ENCODE measurements around the gene RARA. TPM values are rescaled to one million over a fixed set of nuclear protein-coding genes. Genes with fewer than 3 reads are reported as not detected.

The RARA gene
- polyA plus RNA-seq: 47.0 TPM
- long read RNA-seq, donor 1, transcript RARA-202 (8 exons, 2,285 nt): major isoform, 6 of 16 reads
- long read RNA-seq, donor 1, partial matches to known transcripts: 10 of 16 reads
- long read RNA-seq, donor 1, other reads (novel, unspliced or antisense): 0 of 16 reads
- long read RNA-seq, donor 2, transcript RARA-202 (8 exons, 2,285 nt): major isoform, 7 of 30 reads
- long read RNA-seq, donor 2, partial matches to known transcripts: 18 of 30 reads
- long read RNA-seq, donor 2, other reads (novel, unspliced or antisense): 0 of 30 reads
- long read RNA-seq, donor 3: 0 reads
- long read RNA-seq, donor 4: 0 reads
- long read RNA-seq, donor 5, partial matches to known transcripts: 11 of 16 reads
- long read RNA-seq, donor 5, other reads (novel, unspliced or antisense): 0 of 16 reads
- long read RNA-seq, donor 6, transcript RARA-202 (8 exons, 2,285 nt): major isoform, 11 of 27 reads
- long read RNA-seq, donor 6, partial matches to known transcripts: 14 of 27 reads
- long read RNA-seq, donor 6, other reads (novel, unspliced or antisense): 0 of 27 reads
- long read RNA-seq, donor 7, partial matches to known transcripts: 6 of 7 reads
- long read RNA-seq, donor 7, other reads (novel, unspliced or antisense): 0 of 7 reads
- long read RNA-seq, donor 8, transcript RARA-202 (8 exons, 2,285 nt): major isoform, 13 of 36 reads
- long read RNA-seq, donor 8, partial matches to known transcripts: 21 of 36 reads
- long read RNA-seq, donor 8, other reads (novel, unspliced or antisense): 0 of 36 reads
- long read RNA-seq, donor 9, partial matches to known transcripts: 5 of 10 reads
- long read RNA-seq, donor 9, other reads (novel, unspliced or antisense): 0 of 10 reads
- long read RNA-seq, donor 10, transcript RARA-202 (8 exons, 2,285 nt): major isoform, 9 of 22 reads
- long read RNA-seq, donor 10, partial matches to known transcripts: 10 of 22 reads
- long read RNA-seq, donor 10, other reads (novel, unspliced or antisense): 0 of 22 reads
- long read RNA-seq, donor 11, partial matches to known transcripts: 5 of 10 reads
- long read RNA-seq, donor 11, other reads (novel, unspliced or antisense): 0 of 10 reads

GRCh38 chr17:40309031-40309948 is at the start of gene RARA:
Gene RARA (plus strand): TSS chr17:40309180. CDS start chr17:40331219, 22,039 bp downstream.
- H3K4me1 ChIP-seq (ENCODE audit: control insufficient read depth, insufficient read depth, low read length): peaks cover 58% of the 10 kb centered on the region
- no peaks in the 10 kb centered on the region for H3K9me3 ChIP-seq (ENCODE audit: control insufficient read depth, low read depth, low read length)
- peak; percentile 60 to 79 for DNase-seq
- no peaks in the 10 kb centered on the region for H3K36me3 ChIP-seq (ENCODE audit: control insufficient read depth, insufficient read depth, low read length)
- peak within 1 kb of the TSS; percentile 68 for H3K4me3 ChIP-seq (ENCODE audit: low read length)
- no peaks in the 10 kb centered on the region for H3K27me3 ChIP-seq (ENCODE audit: control insufficient read depth, insufficient read depth, low read length)
- H3K27ac ChIP-seq (ENCODE audit: low read length): peak within 1 kb of the TSS; percentile 73
- WGBS (ENCODE audit: insufficient coverage, low lambda C conversion rate): 0% methylated on average over 2 of the region's 20 CpGs

GRCh38 chr17:40259505-40259904 is 49.5 kb upstream of the RARA start:
- H3K36me3 ChIP-seq (ENCODE audit: control insufficient read depth, insufficient read depth, low read length): peaks cover 49% of the 10 kb centered on the region
- H3K4me1 ChIP-seq (ENCODE audit: control insufficient read depth, insufficient read depth, low read length): no peaks in the 10 kb centered on the region
- no peaks in the 10 kb centered on the region for H3K9me3 ChIP-seq (ENCODE audit: control insufficient read depth, low read depth, low read length)
- H3K27ac ChIP-seq (ENCODE audit: low read length): no peak overlapping the region
- H3K27me3 ChIP-seq (ENCODE audit: control insufficient read depth, insufficient read depth, low read length): no peaks in the 10 kb centered on the region
- H3K4me3 ChIP-seq (ENCODE audit: low read length): no peak overlapping the region
- DNase-seq: no peak
- whole genome bisulfite sequencing (ENCODE audit: insufficient coverage, low lambda C conversion rate): 60% methylated on average over 1 of the region's 2 CpGs

GRCh38 chr17:40260528-40260927 is 48.5 kb upstream of the RARA start:
- no peak overlapping the region for H3K4me3 ChIP-seq (ENCODE audit: low read length)
- DNase-seq: no peak
- H3K9me3 ChIP-seq (ENCODE audit: control insufficient read depth, low read depth, low read length): no peaks in the 10 kb centered on the region
- H3K27ac ChIP-seq (ENCODE audit: low read length): no peak overlapping the region
- no CpG with 5 or more reads among the region's 7 CpGs for WGBS (ENCODE audit: insufficient coverage, low lambda C conversion rate)
- H3K27me3 ChIP-seq (ENCODE audit: control insufficient read depth, insufficient read depth, low read length): no peaks in the 10 kb centered on the region
- H3K4me1 ChIP-seq (ENCODE audit: control insufficient read depth, insufficient read depth, low read length): no peaks in the 10 kb centered on the region
- peaks cover 59% of the 10 kb centered on the region for H3K36me3 ChIP-seq (ENCODE audit: control insufficient read depth, insufficient read depth, low read length)

GRCh38 chr17:40264458-40265185 is 44.4 kb upstream of the RARA start:
- Histone ChIP-seq H3K4me3 (ENCODE audit: low read length) (no peak overlapping the region), H3K36me3 (ENCODE audit: control insufficient read depth, insufficient read depth, low read length) (peaks cover 65% of the 10 kb centered on the region), H3K27me3 (ENCODE audit: control insufficient read depth, insufficient read depth, low read length) (no peaks in the 10 kb centered on the region), H3K27ac (ENCODE audit: low read length) (no peak overlapping the region), H3K9me3 (ENCODE audit: control insufficient read depth, low read depth, low read length) (no peaks in the 10 kb centered on the region), H3K4me1 (ENCODE audit: control insufficient read depth, insufficient read depth, low read length) (no peaks in the 10 kb centered on the region)
- no CpG with 5 or more reads among the region's 21 CpGs for WGBS (ENCODE audit: insufficient coverage, low lambda C conversion rate)
- no peak for DNase-seq

GRCh38 chr17:40265337-40265736 is 43.6 kb upstream of the RARA start:
- H3K4me1 ChIP-seq (ENCODE audit: control insufficient read depth, insufficient read depth, low read length): no peaks in the 10 kb centered on the region
- no peaks in the 10 kb centered on the region for H3K27me3 ChIP-seq (ENCODE audit: control insufficient read depth, insufficient read depth, low read length)
- no peak overlapping the region for H3K27ac ChIP-seq (ENCODE audit: low read length)
- no peak for DNase-seq
- no peaks in the 10 kb centered on the region for H3K9me3 ChIP-seq (ENCODE audit: control insufficient read depth, low read depth, low read length)
- H3K4me3 ChIP-seq (ENCODE audit: low read length): no peak overlapping the region
- WGBS (ENCODE audit: insufficient coverage, low lambda C conversion rate): 87% methylated on average over 4 of the region's 5 CpGs
- H3K36me3 ChIP-seq (ENCODE audit: control insufficient read depth, insufficient read depth, low read length): peaks cover 66% of the 10 kb centered on the region

GRCh38 chr17:40266882-40267281 is 42.1 kb upstream of the RARA start:
- no peak overlapping the region for H3K4me3 ChIP-seq (ENCODE audit: low read length)

GRCh38 chr17:40268141-40268712 is 40.8 kb upstream of the RARA start:
- Histone ChIP-seq H3K4me1 (ENCODE audit: control insufficient read depth, insufficient read depth, low read length) (no peaks in the 10 kb centered on the region), H3K36me3 (ENCODE audit: control insufficient read depth, insufficient read depth, low read length) (peaks cover 52% of the 10 kb centered on the region), H3K27me3 (ENCODE audit: control insufficient read depth, insufficient read depth, low read length) (no peaks in the 10 kb centered on the region), H3K27ac (ENCODE audit: low read length) (peak overlapping the region; percentile 16), H3K4me3 (ENCODE audit: low read length) (no peak overlapping the region), H3K9me3 (ENCODE audit: control insufficient read depth, low read depth, low read length) (no peaks in the 10 kb centered on the region)
- WGBS (ENCODE audit: insufficient coverage, low lambda C conversion rate): no CpG with 5 or more reads among the region's 2 CpGs
- peak in 1 of 2 donors; percentile 32 for DNase-seq

More at GRCh38 chr17:40266882-40267281, 42.1 kb upstream of the RARA start:
- 100% methylated on average over 1 of the region's 6 CpGs for WGBS (ENCODE audit: insufficient coverage, low lambda C conversion rate)
- H3K4me1 ChIP-seq (ENCODE audit: control insufficient read depth, insufficient read depth, low read length): no peaks in the 10 kb centered on the region
- DNase-seq: no peak
- peaks cover 64% of the 10 kb centered on the region for H3K36me3 ChIP-seq (ENCODE audit: control insufficient read depth, insufficient read depth, low read length)
- H3K27ac ChIP-seq (ENCODE audit: low read length): no peak overlapping the region
- no peaks in the 10 kb centered on the region for H3K27me3 ChIP-seq (ENCODE audit: control insufficient read depth, insufficient read depth, low read length)
- no peaks in the 10 kb centered on the region for H3K9me3 ChIP-seq (ENCODE audit: control insufficient read depth, low read depth, low read length)

- no peak overlapping the region for H3K27ac ChIP-seq (ENCODE audit: low read length)
- H3K36me3 ChIP-seq (ENCODE audit: control insufficient read depth, insufficient read depth, low read length): peaks cover 73% of the 10 kb centered on the region
- WGBS (ENCODE audit: insufficient coverage, low lambda C conversion rate): no CpG with 5 or more reads among the region's 1 CpG
- H3K4me3 ChIP-seq (ENCODE audit: low read length): no peak overlapping the region
- H3K9me3 ChIP-seq (ENCODE audit: control insufficient read depth, low read depth, low read length): no peaks in the 10 kb centered on the region
- no peaks in the 10 kb centered on the region for H3K27me3 ChIP-seq (ENCODE audit: control insufficient read depth, insufficient read depth, low read length)
- DNase-seq: no peak
- H3K4me1 ChIP-seq (ENCODE audit: control insufficient read depth, insufficient read depth, low read length): peaks cover 5% of the 10 kb centered on the region
Observed at GRCh38 chr17:40278414-40278813, 30.6 kb upstream of the RARA start.

GRCh38 chr17:40279402-40279801 is 29.6 kb upstream of the RARA start:
- WGBS (ENCODE audit: insufficient coverage, low lambda C conversion rate): no CpG with 5 or more reads among the region's 4 CpGs
- peaks cover 11% of the 10 kb centered on the region for H3K4me1 ChIP-seq (ENCODE audit: control insufficient read depth, insufficient read depth, low read length)
- H3K9me3 ChIP-seq (ENCODE audit: control insufficient read depth, low read depth, low read length): no peaks in the 10 kb centered on the region
- no peak overlapping the region for H3K4me3 ChIP-seq (ENCODE audit: low read length)
- peaks cover 63% of the 10 kb centered on the region for H3K36me3 ChIP-seq (ENCODE audit: control insufficient read depth, insufficient read depth, low read length)
- DNase-seq: no peak
- H3K27ac ChIP-seq (ENCODE audit: low read length): no peak overlapping the region
- no peaks in the 10 kb centered on the region for H3K27me3 ChIP-seq (ENCODE audit: control insufficient read depth, insufficient read depth, low read length)
